Epithelial cell of proximal tubule (primary cell): ENCODE measurements around the gene HHIP. TPM values are rescaled to one million over a fixed set of nuclear protein-coding genes. Genes with fewer than 3 reads are reported as not detected.

Experiments
- DNase-seq: peaks from one replicate; pipeline ENCODE4 v3.0.0-alpha.2; 2011; ENCODE audit warnings: low read depth
- H3K4me3 ChIP-seq: 2 replicates; pipeline ENCODE4 v1.5.1; 2011; ENCODE audit warnings: low read depth, mild to moderate bottlenecking, low read length
- total RNA-seq: library from RNA; depleted of rRNA; stranded (reverse); fragments of >200 nt; gene quantifications from 2 replicates; pipeline ENCODE4 v1.2.3, GENCODE V29; 2015
- TF ChIP-seq, protein P1 (sequence below): conservative IDR thresholded peaks from 2 replicates; pipeline ENCODE4 v1.5.1; 2012; ENCODE audit warnings: low read depth, mild to moderate bottlenecking, low read length

The HHIP gene
- total RNA-seq, 1 donor from 2014 or later = 0.92 TPM

- no peak for DNase-seq
These were observed 18.3 kb upstream of the HHIP start for GRCh38 chr4:144627663-144628076.

DNA sequence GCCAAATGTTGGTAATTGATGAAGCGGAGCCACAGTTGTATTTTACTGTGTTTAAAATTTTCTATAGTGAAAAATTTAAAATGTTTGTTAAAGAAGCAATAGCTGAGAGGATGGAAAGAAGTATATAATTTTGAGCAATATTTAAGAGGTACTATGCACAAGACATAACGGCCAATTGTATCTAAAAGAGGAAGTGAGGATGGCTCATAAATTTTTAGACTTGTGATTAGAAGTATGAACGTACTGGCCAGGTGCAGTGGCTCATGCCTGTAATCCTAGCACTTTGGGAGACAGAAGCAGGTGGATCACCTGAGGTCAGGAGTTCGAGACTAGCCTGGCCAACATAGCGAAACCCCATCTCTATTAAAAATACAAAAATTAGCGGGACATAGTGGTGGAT is 12.7 kb upstream of the HHIP start:
- H3K4me3 ChIP-seq = no peak overlapping the region
- DNase-seq = no peak
- TF ChIP-seq, protein P1, sequence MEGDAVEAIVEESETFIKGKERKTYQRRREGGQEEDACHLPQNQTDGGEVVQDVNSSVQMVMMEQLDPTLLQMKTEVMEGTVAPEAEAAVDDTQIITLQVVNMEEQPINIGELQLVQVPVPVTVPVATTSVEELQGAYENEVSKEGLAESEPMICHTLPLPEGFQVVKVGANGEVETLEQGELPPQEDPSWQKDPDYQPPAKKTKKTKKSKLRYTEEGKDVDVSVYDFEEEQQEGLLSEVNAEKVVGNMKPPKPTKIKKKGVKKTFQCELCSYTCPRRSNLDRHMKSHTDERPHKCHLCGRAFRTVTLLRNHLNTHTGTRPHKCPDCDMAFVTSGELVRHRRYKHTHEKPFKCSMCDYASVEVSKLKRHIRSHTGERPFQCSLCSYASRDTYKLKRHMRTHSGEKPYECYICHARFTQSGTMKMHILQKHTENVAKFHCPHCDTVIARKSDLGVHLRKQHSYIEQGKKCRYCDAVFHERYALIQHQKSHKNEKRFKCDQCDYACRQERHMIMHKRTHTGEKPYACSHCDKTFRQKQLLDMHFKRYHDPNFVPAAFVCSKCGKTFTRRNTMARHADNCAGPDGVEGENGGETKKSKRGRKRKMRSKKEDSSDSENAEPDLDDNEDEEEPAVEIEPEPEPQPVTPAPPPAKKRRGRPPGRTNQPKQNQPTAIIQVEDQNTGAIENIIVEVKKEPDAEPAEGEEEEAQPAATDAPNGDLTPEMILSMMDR = no peak

More at GRCh38 chr4:144627663-144628076, 18.3 kb upstream of the HHIP start:
- H3K4me3 ChIP-seq = no peak overlapping the region
- TF ChIP-seq, protein P1 = no peak

DNA sequence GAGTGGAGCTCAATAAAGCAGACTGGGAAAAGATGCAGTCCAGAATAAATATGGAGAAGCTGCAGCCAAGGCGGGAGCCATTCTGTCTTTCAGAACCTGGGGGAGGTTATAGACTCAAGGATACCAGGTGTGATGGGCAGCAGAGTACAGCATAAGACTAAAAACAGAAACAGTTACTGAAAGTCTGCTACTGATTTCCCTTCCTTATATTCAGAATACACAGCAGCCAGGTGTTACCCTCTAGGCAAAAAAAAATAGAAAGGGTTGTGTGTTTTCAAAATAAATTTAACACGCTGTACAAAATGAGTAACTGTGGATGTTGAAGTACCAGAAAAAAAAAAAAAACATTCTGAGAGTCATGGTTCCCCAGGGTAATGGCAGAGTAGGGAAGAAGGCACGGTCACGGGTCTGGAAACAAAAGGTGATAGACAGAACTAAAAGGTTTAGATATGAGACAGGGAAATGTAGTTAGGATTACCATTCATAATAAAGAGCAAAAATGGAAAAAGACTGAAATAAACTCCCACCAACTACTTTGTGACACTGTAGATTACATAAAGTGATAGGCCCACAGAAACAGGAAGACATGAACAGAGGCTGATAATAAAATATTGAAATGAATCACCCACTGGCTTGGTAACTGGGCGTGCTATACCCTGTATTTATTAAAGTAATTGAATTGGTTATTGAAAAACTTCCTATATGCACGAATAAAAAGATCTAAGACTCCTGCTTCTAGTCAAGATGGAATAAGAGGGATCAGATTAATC is 10.8 kb upstream of the HHIP start:
- no peak for DNase-seq
- TF ChIP-seq, protein P1 = no peak
- H3K4me3 ChIP-seq = no peak overlapping the region

DNA sequence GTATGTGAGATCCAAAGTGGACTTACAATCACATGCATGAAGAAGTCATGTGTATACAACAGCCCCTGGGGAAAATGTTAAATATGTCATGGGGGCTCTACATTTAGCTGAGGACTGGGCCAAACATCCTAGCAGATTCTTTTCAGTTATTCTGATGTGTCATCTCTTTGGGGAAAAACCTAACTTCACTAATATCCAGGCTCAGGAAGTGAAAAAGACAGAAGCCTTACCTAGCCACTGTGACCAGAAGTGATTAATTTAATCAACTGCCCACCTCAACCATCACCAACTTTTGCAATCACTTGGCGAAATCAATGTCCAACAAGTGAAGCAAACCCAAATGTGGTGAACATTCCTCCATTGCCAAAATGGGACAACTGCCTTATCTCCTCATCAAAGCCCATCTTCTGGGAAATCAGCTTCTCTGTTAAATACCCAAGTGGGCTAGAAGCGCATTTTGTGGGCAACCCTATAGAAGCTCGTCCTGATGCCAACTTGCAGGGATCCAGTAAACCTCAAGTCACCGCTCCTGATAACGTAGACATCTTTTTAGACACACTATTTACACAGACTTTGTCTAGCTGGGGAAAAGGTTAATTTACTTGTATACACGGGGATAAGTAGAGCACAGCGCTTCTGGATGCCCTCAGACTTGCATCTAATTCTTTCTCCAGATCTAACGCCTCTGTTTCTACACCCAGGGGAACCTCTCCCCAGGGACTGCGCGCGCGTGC is 1.4 kb upstream of the HHIP start:
- DNase-seq = no peak
- TF ChIP-seq, protein P1 = no peak
- no peak overlapping the region for H3K4me3 ChIP-seq

DNA sequence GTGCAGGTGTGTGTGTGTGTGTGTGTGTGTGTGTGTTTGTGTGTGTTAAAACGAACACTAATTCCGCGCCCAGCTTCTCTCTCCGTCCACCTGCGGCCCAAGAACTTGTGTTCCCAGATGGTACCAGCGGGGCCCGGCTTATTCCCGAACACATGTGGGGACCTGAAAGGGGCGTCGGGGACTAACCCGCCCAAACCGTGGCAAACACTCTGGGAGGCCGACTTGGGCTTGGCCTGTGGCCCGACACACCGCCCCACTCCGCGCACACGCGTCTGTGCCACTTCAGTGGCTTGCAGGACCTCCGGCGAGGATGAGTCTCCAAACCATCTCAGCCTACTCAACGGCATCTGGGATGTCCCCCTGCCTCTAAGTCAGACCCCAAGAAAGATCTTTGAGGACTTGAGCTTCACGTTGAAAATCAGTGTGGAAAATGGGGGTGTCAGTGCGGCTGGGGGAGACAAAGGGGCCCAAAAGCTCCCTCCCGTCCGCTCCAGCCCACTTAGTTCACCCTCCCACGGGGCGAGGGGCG is 790 bp upstream of the HHIP start:
- TF ChIP-seq, protein P1 = no peak
- H3K4me3 ChIP-seq = peak overlapping the region; percentile 53
- DNase-seq = no peak

GRCh38 chr4:144646523-144647094 is 653 bp downstream of the HHIP start:
- peak overlapping the region; percentile 53 for H3K4me3 ChIP-seq
- TF ChIP-seq, protein P1 = peak; percentile 32
- DNase-seq = no peak
